Measurements from ENCODE around the gene SPINDOC.
"Not testable (repeated sequence)": the region's sequence is repeated elsewhere in the genome, so short reads cannot be mapped to it uniquely, and the experiment has no call there.

SPINDOC gene

DNA sequence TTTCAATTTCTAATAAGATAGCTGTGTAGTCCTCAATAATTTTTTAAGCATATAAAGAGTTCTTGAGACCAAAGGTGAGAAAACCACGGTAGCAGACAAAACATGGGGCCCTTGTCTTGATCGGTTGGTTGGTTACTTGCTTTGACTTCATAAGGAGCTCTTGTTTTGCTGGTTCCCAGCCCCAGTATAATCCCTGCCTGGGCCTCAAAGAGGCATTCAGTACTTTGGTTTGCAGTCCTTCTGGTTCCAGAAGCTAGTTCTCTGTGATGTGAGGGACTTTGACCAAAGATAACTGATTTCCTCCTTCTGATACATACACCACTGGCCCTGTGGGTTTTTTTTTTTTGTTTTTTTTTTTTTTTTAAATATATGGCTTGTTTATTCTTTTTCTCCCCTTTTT lies 42.7 kb downstream of the SPINDOC start:
- ATAC-seq (no peak), DNase-seq (no peak)

DNA sequence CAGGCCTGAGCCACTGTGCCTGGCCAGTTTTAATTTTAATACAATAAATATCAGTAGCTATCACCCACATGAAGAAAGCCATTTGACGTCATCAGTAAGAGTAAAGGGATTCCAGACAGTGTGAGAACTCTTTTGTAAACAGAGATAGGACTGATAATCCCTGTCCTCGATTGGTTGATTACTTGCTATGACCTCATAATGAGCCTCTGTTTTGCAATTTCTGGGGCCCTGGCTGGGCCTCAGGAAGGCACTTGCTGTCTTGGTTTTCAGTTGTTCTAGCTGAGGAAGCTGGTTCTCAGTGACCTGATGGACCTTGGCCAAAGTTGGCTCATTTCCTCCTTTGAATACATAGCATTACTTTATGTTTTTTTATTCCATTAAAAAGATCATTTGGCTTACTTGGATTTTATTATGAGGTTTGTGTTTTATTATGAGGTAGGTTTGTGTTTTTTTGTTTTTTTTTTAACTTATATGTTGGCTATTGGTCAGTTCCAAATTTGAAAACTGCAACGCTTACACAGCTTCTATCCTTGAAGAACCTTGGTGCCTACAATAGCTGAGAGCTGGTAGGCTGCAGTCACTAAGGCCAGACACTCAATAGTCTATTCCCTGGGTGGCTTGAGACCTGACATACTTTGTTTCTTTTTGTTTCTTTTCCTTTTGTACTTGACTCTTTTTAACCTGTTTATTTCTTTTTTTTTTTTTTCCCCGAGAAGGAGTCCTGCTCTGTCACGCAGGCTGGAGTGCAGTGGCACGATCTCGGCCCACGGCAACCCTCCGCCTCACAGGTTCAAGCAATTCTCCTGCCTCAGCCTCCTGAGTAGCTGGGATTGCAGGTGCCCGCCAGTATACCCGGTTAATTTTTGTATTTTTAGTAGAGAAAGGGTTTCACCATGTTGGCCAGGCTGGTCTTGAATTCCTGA lies 45.6 kb downstream of the SPINDOC start:
- no peak for DNase-seq
- no peak for ATAC-seq

DNA sequence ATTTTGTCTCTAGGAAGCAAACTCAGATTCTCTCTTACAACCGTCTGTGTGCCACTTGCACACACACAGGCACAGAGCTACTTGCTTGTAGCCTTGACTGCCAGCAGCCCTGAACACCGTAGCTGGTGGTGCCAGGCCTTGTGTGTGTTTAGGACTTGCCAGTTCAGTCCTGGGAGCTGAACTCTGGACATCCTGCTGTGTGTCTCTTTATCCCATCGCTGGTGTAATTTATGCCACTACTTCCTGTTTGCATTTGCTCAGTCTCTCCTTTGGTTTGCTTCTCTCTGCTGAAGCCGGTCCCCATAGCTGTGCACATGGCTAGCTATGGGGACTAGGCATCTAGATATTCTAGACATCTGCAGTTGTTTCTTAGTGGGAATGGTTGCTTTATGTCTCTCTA lies 49.7 kb downstream of the SPINDOC start:
- ATAC-seq, result no peak
- DNase-seq, result no peak

DNA sequence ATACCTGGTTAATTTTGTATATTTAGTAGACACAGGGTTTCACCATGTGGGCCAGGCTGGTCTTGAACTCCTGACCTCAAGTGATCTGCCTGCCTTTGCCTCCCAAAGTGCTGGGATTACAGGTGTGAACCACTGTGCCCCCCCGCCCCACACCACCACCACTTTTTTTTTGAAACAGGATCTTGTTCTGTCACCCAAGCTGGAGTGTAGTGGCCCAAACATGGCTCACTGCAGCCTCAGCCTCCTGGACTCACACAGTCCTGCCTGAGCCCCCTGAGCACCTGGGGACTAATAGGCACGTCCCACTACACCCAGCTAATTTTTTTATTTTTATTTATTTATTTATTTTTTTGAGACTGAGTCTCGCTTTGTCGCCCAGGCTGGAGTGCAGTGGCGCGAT lies 50.4 kb downstream of the SPINDOC start:
- ATAC-seq, DNase-seq: not testable (repeated sequence)

DNA sequence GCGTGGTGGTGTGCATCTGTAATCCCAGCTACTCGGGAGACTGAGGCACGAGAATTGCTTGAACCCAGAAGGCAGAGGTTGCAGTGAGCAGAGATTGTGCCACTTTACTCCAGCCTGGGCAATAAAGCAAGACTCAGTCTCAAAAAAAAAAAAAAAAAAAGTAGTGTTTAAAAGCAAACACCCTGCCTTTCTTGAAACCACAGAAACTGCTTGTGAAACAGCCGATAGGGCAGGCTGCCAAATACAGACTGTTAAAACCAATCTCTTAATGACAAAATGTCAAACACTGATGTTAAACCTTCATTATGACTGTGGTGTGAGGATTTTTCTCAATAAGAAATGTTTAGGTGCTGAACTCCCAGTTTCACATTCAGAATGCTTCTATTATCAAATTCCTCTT lies 53.0 kb downstream of the SPINDOC start:
- DNase-seq (peak; percentile 79), ATAC-seq (peak; percentile 85)

DNA sequence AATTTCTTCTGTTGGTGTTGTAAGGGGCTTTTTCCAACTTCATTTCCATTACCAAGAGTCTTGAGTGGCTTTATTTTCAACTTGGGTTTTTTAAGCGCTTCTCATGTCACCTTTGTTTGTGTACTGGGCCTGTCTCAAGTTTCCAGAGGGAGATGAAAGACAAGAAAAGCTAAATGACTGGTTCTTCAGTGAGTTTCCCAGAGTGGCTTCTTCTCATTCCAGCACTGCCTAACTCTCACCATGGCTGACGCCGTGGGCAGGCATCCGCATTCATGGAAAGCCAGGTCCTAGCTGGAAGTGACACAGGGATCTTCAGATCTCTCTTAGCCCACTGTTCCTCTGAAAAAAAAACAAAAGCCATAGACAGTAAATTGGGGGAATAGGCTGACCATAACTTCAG lies 54.3 kb downstream of the SPINDOC start:
- DNase-seq, result no peak
- no peak for ATAC-seq

DNA sequence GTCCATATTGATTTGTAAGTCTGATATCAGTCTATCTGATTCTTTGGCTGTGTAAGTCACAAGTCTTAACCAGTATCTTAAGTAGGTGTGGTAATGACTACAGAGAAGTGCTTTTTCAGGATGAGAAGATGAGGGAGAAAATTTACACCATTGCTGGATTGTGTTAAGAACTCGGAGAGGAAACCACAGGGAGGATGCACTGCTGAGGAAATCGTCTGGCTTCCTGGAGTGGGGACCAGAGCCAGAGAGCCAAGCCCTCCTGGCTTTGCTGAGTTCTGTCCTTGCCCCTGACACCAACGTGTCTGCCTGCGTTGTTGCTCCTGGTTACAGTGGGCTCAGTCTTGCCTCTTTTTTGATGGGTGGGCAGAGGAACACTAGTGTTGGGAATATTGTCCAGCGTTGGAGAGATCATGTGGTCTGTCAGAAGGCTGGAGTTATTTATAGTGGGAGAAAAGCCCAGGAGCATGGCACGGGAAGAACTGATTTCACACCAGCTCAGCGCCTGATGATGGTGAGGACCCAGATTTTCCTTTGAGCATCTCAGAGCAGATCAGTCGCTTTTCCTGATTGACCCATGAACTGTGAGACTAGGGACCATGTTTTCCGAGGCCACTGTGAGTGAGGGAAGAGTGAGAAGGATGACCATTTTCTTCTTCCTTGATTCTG lies 55.3 kb downstream of the SPINDOC start:
- DNase-seq, result no peak
- ATAC-seq, result no peak

DNA sequence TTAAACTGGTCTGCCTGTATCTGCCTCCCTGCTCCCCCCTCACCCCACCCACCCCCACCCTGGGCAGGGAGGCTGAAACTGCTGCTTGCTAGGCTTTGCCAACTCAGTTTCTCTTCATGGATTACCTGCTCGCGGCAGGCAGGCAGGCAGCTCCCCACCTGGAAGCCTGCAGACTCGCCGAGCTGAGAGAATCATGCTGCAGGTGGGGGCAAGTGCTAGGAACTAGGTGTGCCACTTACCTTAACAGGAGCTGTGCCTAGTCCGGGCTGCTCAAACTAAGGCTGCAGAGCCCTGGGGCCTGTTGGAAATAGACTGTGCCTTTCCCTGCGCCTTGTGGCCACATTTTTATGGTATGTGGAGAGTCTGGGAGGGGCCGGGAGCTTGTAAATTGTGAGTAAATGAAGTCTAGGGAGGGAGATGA lies 55.9 kb downstream of the SPINDOC start:
- no peak for DNase-seq
- ATAC-seq, result no peak

DNA sequence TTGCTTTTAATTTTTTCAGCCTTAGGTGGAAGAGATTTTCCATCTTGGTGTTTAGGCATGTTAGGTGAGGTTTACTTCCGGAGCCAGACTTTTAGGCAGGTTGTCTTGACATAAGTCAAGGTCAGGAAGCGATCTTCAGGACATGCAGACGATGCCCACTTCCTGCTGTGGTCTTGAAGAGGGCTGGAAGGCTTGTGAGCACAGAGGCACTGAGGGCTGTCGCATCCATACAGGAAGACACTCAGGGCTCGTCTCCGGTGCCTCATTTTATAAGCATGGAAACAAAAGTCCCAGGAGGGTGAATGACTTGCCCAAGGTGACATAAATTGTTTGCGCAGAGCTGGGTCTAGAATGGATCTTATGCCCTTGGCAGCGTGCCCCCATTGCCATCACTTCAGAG lies 56.4 kb downstream of the SPINDOC start:
- peak; percentile 32 for ATAC-seq
- peak; percentile 47 for DNase-seq

DNA sequence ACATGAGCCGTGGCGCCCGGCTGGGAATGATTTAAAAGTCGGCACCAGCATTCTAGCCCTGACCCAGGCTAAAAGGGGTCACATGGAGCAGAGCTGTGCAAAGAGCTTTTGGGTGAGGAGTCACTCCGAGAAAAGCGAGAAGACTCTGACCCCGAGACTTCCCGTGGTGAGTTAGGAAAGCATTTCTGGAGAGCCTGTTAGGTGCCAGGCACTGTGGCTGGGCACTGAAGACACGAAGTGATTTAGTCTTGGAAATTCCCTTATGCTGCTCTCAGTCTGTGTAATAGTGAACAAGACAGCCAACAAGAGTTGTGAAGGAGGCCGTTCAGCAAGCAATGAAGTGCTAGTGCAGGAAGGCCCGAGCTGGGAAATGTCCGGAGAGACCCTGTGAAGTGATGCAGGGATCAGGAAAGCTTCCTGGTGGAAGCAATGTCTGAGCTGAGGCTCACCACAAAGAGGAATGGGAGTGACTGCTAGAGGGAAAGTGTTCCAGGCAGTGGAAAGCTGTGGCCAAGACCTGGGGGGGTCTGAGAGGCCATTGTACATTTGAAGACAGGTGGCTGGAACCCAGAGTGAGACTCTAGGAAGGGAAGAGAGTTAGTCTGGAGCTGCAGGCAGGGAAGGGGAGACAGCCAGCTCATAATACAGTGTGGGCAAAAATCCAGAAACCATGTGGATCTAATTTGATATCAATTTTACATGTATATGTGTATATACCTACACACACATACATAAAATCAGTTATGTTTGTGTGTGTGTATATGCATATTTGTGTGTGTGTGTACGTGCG lies 57.3 kb downstream of the SPINDOC start:
- DNase-seq (no peak), ATAC-seq (peak; percentile 22)

DNA sequence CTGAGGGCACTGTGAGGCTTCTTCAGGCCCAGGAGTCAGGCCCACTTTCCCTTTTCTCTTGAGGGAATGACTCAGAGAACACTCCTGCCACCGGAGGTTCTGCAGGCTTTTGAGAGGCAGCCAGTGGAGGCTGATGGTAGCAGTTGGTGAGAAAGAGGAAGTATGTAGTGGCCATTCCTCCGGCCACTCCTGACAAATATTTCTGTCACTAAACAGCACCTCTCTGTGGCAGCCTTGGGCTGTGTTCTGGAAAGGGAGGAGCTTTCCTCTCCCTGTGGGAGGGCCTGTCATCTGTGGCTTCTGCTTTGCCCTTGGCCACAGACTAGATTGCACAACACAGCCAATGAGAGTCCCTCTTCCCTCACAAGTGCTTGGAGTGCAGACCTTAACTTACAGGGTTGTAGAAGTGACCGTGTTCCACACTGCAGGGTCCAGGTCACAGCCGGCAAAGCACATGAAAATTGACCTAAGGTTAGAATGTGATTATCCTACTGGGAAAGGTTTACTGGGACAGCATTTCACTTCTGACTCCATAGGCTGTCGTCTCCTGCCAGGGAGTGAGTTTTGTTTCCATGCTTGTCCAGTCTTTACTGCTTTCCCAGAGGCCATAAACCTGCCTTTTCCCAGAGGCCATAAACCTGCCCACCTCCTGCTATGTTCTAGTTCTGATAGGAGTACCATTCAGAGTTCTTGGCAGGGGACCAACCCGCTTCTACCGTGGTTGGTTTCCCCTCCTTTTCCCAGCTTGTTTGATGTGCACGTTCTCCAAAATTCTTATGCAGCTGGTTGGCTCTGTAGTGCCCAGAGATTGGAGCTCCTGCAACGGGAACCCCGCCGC lies 58.9 kb downstream of the SPINDOC start:
- ATAC-seq (peak; percentile 71), DNase-seq (peak; percentile 54)

DNA sequence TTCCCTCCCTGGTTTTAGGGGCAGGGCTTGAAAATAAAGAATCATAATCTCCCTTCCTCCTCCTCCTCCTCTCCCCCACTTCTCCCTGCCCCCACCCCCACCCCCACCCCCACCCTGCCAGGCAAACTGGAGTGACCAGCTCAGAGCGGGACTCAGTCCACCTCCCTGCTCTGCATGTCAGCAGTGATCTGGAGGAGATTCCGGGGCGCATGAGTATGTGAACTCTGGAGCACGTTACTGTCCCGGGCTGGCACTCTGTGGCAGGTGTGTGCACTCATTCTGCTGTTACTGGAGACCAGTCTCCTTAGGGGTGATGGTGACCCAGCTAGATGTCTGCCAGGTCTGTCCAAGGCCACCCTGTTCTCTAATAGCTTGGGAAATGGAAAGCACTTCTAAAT lies 59.5 kb downstream of the SPINDOC start:
- no peak for DNase-seq
- no peak for ATAC-seq

DNA sequence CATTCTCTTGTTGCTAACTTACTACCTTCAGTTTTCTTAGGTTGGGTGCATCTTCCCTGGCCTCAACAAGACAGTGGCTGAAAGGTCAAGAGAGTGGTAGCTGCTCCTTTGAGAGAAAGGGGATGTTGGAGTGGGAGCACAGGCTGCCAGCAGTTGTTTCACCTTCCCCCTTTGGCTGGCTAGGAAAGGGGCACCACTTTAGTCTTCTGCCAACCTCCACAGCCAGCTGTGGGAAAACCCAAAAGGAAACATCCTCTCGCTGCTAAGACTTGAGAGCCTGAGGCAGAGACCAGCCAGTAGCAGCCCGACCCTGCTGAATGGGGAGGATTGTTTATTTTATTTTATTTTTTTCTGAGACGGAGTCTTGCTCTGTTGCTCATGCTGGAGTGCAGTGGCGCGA lies 60.1 kb downstream of the SPINDOC start:
- DNase-seq, result no peak
- no peak for ATAC-seq

DNA sequence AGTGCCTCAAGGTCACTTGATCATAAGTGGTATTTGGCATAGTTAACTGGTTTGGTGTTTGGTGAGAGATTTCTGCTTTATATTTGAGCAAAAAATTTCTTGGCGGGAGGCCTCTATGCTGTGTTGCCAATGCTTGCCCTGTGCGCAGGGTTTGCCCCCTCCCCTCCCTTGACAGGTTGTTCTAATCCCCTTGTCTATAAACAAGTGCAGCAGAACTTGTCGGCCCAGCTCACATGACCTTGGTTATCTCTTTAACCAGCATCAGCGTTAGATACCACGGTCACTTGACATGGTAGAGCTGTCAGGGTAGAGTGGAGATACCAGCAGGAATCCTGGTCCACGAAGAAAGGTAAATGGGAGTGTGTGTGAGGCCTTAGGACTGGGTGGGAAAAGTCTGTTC lies 61.3 kb downstream of the SPINDOC start:
- DNase-seq (no peak), ATAC-seq (no peak)

DNA sequence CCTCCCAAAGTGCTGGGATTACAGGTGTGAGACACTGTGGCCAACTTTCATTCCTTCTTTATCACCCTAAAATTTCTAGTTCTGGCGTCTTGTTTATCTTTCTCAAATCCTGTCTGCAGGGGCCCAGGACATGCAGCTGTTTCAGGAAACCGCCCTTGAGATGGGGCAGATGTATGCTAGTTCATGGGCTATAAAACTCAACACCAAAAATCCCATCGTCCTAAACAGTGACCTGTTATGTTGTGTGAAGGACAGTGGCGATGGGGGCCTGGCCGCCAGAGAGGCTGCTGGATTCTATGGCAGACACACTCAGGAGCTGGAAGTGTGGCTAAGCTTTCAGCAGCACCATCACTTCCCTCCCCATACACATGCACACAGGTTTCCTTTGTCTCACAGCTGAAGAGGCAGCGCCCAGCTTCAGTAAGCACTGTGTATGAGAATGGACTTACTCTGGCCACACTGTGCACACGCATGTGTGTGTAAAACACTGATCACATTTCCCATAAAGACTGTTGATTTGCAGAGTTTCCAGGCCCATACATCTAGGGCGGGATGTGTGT lies 62.3 kb downstream of the SPINDOC start:
- ATAC-seq, result no peak

DNA sequence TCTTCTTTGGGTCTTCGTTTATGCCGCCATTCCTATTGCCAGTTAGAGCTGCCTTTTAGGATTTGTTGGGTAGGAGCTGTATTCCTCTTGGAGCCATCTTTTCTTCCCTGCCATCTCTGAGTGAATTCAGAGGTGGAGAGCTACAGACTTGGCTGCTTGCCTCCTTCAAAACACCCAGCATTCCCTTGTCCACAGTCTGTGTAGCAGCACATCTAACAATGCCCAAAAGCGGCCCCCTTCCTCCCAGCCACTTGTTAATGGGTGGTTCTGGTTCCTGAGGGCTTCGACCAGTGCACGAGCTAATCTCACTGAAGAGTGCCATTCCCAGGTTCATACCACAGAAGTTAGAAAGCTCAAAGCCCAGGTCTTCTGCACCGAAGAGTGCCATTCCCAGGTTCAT lies 63.4 kb downstream of the SPINDOC start:
- DNase-seq (no peak), ATAC-seq (no peak)

More for the DNA sequence above, 62.3 kb downstream of the SPINDOC start:
- no peak for DNase-seq
